GM18868 (cell line): ENCODE measurements around the gene RBM4.
A peak's percentile ranks its signal among the peaks of the same experiment; 100 is the strongest.

Source experiments
- ATAC-seq: cut with Tn5 transposase; IDR thresholded peaks from one replicate; pipeline ENCODE4 v1.9.1; 2021; ENCODE audit warnings: mild to moderate bottlenecking, moderate library complexity; ENCODE audit not compliant: unreplicated experiment

The RBM4 gene

DNA sequence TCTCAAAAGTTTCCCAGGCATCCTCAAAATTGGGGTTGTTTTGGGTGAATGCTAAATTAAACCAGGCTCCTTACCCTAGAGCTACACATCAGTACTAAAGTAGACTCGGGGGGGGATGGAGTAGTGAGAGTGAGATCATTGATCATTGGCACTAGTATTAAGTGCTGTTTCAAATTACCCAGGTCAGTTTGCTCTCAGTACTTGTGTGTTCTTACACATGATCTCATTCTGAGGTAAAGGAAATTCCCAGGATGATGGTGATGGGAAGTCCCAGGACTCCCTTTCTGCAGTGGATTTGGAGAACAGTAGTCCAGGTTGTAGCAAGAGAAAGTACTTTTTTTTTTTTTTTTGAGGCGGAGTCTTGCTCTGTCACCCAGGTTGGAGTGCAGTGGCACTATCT lies 12.5 kb downstream of the RBM4 start:
- ATAC-seq, result no peak

- no peak for ATAC-seq
These were observed 14.1 kb downstream of the RBM4 start for GRCh38 chr11:66652651-66653050.

DNA sequence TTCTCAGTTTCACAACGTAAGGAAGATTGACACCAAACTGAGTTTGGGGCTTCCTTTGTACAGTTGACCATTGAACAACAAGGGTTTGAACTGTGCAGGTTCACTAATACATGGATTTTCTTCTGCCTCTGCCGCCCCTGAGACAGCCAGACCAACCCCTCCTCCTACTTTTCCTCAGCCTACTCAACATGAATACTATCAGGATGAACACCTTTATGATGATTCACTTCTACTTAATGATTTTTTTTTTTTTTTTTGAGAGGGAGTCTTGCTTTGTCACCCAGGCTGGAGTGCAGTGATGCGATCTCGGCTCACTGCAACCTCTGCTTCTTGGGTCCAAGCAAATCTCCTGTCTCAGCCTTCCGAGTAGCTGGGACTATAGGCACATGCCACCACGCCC lies 14.6 kb downstream of the RBM4 start:
- ATAC-seq, result no peak

GRCh38 chr11:66659763-66660162 lies 21.3 kb downstream of the RBM4 start:
- ATAC-seq, result no peak

DNA sequence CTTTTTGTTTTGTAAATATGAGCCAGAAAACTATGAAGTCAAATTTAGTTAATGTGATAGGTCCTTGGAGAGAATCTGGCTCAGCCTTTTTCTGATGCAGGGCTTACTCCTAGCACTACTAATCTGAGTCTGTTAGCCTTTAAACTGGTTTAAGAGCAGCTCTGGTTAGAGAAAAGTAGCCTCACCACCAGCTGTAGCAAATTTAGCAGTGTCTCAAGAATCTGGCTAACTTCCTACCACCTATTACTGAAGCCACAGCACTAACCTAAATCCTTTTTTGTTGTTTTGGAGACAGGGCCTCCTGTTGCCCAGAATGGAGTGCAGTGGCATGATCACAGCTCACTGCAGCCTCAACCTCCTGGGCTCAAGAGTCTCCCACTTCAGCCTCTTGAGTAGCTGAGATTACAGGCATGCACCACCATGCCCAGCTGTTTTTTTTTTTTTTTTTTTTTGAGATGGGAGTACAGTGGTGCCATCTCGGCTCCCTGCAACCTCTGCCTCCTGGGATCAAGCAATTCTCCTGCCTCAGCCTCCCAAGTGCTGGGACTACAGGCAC lies 25.3 kb downstream of the RBM4 start:
- no peak for ATAC-seq

GRCh38 chr11:66665369-66665768 lies 26.9 kb downstream of the RBM4 start:
- ATAC-seq, result no peak

DNA sequence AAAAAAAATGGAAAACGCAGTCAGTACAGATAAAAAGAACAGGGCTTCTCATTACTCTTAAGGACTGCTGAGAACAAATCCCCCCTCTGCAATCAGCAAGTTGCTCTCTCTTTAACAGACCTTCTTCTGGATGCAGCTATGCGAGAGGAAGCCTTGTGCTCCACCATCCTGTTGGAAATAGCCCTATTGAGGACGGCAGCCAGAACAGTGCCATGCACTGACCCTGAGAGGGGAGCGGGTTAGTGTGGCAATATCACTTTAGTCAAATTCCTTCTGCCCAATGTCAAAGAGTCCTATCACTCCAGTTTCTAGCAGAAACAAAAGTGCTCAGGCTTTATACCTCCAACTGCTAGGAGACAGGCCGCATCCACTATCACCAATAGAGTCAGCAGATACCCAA lies 32.3 kb downstream of the RBM4 start:
- no peak for ATAC-seq

- ATAC-seq, result no peak
These were observed 36.6 kb downstream of the RBM4 start for GRCh38 chr11:66674964-66675602.

GRCh38 chr11:66676282-66676919 lies 37.9 kb downstream of the RBM4 start:
- ATAC-seq, result no peak

DNA sequence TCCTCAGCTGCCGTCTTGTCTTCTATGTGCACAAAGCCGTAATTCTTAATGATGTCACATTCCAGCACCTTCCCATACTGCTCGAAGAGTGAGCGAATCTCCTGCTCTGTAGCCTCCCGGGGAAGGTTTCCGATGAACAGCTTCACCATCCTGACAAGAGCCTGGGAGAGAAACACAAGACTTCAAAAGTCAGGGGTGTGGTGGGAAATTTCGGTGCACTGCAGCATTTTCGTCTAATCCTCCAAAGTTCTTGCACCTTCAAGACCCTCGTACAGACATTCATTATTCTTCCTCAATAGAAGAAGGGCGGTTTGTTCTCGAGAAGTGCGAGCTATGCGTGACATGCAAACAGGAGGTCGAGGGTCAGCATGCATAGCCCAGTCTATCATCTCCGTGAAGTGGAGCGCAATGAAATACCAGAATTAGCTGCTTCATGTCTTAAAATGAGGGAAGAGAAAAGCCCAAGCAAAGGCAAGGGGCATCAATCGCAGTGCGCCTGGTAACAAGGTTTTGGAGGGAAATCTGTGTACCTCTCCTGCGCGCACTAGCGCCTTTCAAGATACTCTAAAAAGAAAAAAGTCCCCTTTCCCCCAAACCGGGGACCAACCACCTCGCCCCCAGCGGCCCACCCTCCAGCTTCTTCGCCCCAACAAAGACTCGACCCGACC lies 38.6 kb downstream of the RBM4 start:
- no peak for ATAC-seq

GRCh38 chr11:66677599-66678375 lies 39.3 kb downstream of the RBM4 start, which contains the start of gene RBM4B:
Gene RBM4B, minus strand, starts transcription at chr11:66677887. Its CDS starts 808 bp downstream, at chr11:66677079.
- ATAC-seq, result peak; percentile 86

GRCh38 chr11:66680966-66681645 lies 42.6 kb downstream of the RBM4 start:
- no peak for ATAC-seq

DNA sequence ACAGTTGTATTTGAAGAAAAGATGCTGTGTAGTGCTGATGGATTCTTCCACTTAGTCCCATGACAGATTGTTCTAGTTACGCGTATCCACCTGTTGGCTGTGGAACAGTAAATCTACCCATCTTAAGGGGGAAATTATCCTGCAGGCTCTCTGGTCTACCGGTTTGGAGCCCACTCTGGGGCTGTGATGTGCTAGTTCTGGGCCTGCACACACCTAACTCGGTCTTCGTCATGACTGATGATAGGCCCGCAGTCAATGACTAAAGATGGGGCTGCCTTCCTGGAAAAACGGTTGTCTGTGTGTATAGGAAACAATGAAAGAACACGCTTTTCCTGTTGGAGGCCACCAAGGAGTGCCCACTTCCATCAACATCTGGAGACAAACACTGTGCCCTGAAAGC lies 45.4 kb downstream of the RBM4 start:
- no peak for ATAC-seq

GRCh38 chr11:66684635-66685034 lies 46.1 kb downstream of the RBM4 start:
- ATAC-seq, result no peak

- ATAC-seq, result no peak
These were observed 47.0 kb downstream of the RBM4 start for GRCh38 chr11:66685276-66686099.

DNA sequence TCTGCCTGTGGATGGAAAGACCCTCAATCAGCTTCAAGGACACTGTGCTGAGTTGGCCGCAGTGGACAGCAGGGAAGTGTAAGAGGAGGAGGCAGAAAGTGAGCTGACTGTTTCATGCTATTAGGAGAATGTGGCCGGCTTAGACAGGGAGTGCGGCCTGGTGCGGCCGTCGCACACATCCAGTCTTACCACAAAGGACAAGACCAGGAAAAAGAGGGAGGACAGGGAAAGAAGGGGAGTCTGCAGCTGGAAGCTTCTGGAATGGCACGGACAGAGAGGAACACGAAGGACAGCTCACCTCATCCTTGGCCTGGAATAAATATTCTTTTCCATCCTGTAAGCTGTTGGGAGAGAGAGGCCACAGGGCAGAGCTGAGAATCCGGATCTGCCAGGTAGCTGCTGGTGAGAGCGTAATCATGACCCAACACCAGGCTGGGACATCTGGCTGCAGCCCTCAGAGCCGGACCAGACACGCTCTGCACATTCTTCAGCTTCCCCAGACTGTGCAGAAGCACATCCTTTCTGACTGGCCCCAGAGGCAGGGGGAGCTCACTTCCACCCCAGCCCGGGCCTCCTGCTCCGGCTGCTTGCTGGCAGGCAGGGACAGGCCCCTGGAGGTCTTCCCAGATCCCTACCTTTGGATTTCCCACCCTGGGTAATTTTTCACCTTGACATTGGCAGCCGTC lies 47.7 kb downstream of the RBM4 start:
- ATAC-seq, result no peak

DNA sequence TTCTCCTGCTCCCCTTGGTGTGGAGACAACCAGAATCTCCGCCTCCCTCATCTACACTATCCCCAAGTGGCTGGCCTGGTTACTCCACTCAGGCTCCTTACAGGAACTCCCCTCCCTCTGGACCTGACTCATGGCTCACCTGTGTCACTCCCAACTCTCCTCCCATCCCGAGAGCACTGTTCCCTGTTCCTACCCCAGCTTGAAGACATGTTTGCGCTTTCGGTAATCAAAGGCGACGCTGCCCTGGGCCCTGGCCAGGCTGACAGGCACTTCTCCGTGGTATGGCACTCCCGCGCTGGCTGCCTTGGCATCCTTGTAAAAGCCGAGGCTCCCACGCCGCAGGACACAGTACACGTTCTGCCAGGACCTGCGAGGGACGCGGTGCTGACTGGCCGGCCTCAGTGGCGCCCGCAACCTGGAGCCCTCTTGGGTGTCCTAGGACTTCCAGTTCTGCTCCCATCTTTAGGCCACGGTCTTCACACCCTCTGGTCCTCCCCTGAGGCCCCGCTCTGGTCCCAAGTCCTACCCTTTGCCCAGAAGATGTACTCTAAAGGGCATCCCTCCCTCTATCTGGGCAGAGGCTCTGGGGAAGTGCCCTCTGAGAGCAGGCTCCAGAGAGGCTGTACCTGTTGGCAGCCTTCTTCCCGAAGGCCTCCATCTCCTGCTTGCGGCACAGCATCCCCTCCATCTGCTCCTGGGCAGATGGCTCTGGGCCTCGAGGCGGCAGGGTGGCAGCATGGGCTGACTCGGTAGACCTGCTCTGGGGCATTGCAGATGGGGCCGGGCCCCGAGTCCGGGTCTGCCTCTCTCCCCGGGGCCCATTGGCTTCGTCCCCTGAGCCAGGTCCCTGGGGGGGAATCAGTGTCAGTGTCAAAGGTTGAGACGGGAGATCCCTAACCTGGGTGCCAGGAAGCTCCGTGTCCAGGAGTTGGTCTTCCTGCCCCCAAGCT lies 48.6 kb downstream of the RBM4 start:
- no peak for ATAC-seq

- ATAC-seq, result no peak
These were observed 49.4 kb downstream of the RBM4 start for GRCh38 chr11:66687831-66688281.
